C4-2B (cell line): ENCODE data around the gene CCDC175.

Experiments
- H3K27ac ChIP-seq: fragments of 450-650 bp; 2 replicates; pipeline ENCODE4 v1.5.1; 2017
- ZFX ChIP-seq: fragments of 450-650 bp; IDR thresholded peaks from 2 replicates; pipeline ENCODE4 v1.6.1; 2017
- TF ChIP-seq, protein P1 (sequence below): fragments of 450-650 bp; conservative IDR thresholded peaks from 2 replicates; pipeline ENCODE4 v1.5.1; 2017; ENCODE audit warnings: mild to moderate bottlenecking

CCDC175 gene

GRCh38 chr14:59529189-59529588, 47.4 kb downstream of the CCDC175 start:
- H3K27ac ChIP-seq, result no peak overlapping the region
- TF ChIP-seq, protein P1, sequence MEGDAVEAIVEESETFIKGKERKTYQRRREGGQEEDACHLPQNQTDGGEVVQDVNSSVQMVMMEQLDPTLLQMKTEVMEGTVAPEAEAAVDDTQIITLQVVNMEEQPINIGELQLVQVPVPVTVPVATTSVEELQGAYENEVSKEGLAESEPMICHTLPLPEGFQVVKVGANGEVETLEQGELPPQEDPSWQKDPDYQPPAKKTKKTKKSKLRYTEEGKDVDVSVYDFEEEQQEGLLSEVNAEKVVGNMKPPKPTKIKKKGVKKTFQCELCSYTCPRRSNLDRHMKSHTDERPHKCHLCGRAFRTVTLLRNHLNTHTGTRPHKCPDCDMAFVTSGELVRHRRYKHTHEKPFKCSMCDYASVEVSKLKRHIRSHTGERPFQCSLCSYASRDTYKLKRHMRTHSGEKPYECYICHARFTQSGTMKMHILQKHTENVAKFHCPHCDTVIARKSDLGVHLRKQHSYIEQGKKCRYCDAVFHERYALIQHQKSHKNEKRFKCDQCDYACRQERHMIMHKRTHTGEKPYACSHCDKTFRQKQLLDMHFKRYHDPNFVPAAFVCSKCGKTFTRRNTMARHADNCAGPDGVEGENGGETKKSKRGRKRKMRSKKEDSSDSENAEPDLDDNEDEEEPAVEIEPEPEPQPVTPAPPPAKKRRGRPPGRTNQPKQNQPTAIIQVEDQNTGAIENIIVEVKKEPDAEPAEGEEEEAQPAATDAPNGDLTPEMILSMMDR, result no peak
- TF ChIP-seq ZFX, result no peak

GRCh38 chr14:59520224-59520623, 56.4 kb downstream of the CCDC175 start:
- no peak for TF ChIP-seq ZFX
- TF ChIP-seq, protein P1, result no peak

DNA sequence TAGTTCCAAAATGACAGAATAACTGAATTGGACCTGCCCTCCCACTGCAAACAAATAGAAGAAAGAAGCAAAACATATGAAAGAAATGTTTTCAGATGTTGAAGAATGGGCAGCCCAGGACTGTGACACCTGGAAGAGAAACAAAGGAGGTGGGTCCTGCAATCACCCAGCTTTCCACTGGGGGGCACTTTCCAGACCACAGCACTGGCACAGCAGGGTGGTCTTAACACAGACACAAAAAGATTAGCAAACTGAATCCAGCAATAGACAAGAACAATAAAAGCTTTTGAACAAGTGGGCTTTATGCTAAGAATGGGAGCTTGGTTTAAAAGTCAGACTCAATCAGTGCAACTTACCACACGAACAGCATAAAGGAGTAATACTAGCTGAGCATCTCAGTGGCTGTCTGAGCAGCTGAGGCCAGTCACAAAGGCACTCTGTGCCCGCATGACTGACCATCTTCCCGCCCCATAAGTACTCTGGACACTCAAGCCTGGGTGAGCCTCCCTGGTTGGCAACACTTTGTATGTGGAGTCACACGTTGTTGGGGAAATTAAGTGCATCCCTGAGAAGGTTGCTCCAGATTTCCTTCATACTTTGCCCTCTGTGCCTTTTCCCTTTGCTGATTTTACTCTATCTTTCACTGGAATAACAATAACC, 64.6 kb downstream of the CCDC175 start:
- TF ChIP-seq ZFX, result no peak
- TF ChIP-seq, protein P1, result peak; percentile 78

More at GRCh38 chr14:59520224-59520623, 56.4 kb downstream of the CCDC175 start:
- H3K27ac ChIP-seq, result no peak overlapping the region

GRCh38 chr14:59510966-59511365, 65.6 kb downstream of the CCDC175 start:
- no peak overlapping the region for H3K27ac ChIP-seq
- TF ChIP-seq ZFX, result no peak
- TF ChIP-seq, protein P1, result no peak

More for the DNA sequence above, 64.6 kb downstream of the CCDC175 start:
- H3K27ac ChIP-seq, result no peak overlapping the region

- TF ChIP-seq ZFX, result no peak
- TF ChIP-seq, protein P1, result no peak
- no peak overlapping the region for H3K27ac ChIP-seq
Measured at GRCh38 chr14:59510001-59510400, 66.6 kb downstream of the CCDC175 start.

- no peak overlapping the region for H3K27ac ChIP-seq
- TF ChIP-seq, protein P1, result no peak
- TF ChIP-seq ZFX, result no peak
Measured at GRCh38 chr14:59509101-59509500, 67.5 kb downstream of the CCDC175 start.

- TF ChIP-seq, protein P1, result no peak; the same call in 1 of the 2 replicates
- no peak for TF ChIP-seq ZFX
- no peak overlapping the region for H3K27ac ChIP-seq
Measured at GRCh38 chr14:59507752-59508103, 68.9 kb downstream of the CCDC175 start.
